Naive thymus-derived CD8-positive, alpha-beta T cell (primary cell): ENCODE data around the gene NCKAP5. TPM values are rescaled to one million over a fixed set of nuclear protein-coding genes. Genes with fewer than 3 reads are reported as not detected.

Experiments used
- ATAC-seq, 2 donors: fragments of 150-1000 bp; cut with Tn5 transposase in 1 of 2; sonication (Bioruptor Pico), chemical (Tn5 transposase) in 1 of 2; 1 replicate in 1 of 2; 2 replicates in 1 of 2; pipeline ENCODE4 v1.10.0; 2021; ENCODE audit warnings: mild to moderate bottlenecking in 2 of 2, moderate library complexity in 2 of 2
- POLR2A ChIA-PET: fragments of 350-600 bp; sonication (Branson Sonifier 250); formaldehyde crosslinking; loops from one replicate; lab custom pipeline; 2021; ENCODE audit warnings: antibody characterized with exemption; lab: Charles Lee
- DNase-seq, 10 donors: peaks; one replicate each; pipeline versions ENCODE4 v3.0.0 to v3.0.0-alpha.2; 2020 to 2022
- H3K27ac Mint-ChIP-seq, 10 donors: one replicate each; pipeline ENCODE4 v1.8.0; 2020 to 2022; ENCODE audit warnings: mild to moderate bottlenecking in 10 of 10, mixed read lengths in 10 of 10, moderate library complexity in 4 of 10, inconsistent platforms in 1 of 10
- H3K27me3 Mint-ChIP-seq, 5 donors: one replicate each; pipeline ENCODE4 v1.8.0; 2021 to 2022; ENCODE audit warnings: mixed read lengths in 5 of 5
- H3K36me3 Mint-ChIP-seq, 3 donors: one replicate each; pipeline ENCODE4 v1.8.0; 2020 to 2022; ENCODE audit warnings: mixed read lengths in 3 of 3, mild to moderate bottlenecking in 2 of 3, inconsistent platforms in 1 of 3
- H3K4me1 Mint-ChIP-seq, 4 donors: one replicate each; pipeline ENCODE4 v1.8.0; 2021 to 2022; ENCODE audit warnings: mixed read lengths in 4 of 4
- H3K4me3 Mint-ChIP-seq, 10 donors: one replicate each; pipeline ENCODE4 v1.8.0; 2020 to 2022; ENCODE audit warnings: mild to moderate bottlenecking in 10 of 10, mixed read lengths in 10 of 10, moderate library complexity in 6 of 10, inconsistent platforms in 1 of 10
- H3K9me3 Mint-ChIP-seq, 9 donors: one replicate each; pipeline ENCODE4 v1.8.0; 2020 to 2022; ENCODE audit warnings: mixed read lengths in 9 of 9, mild to moderate bottlenecking in 3 of 9, inconsistent platforms in 1 of 9, moderate library complexity in 1 of 9
- polyA plus RNA-seq, 3 donors: library from polyadenylated mRNA; unstranded; fragments of 300-500 nt; fragmentation: Illumina TruSeq; gene quantifications; one replicate each; pipeline ENCODE4 v1.2.3, GENCODE V29; 2021
- total RNA-seq, 8 experiments: library from RNA in 2 of 8; stranded (reverse) in 2 of 8; gene quantifications; one replicate each; pipeline ENCODE4 v1.2.3 and lab custom pipeline; 2021 to 2026

Gene NCKAP5
- total and polyA plus RNA-seq, 5 experiments from 2014 or later = not detected

DNA sequence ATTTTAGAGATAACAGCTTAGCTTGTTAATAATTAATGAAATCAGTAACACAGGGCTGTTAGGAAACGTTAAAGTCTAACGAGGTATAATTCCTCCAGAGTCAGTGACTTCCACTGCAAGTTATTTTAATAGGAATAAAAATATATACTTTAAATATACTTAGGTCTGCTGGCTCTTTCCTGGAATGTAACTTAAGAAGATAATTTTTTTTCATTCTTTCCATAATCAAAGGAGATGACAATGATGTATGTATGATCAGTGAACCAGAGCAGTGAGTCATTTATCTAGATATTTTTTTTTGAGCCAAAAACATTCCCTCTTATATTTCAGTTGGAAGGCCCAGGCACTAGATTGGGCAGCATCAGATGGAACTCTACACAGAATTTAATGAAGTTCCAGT lies 794.1 kb downstream of the NCKAP5 start:
- H3K27ac Mint-ChIP-seq = no peak overlapping the region
- no peaks in the 10 kb centered on the region for H3K4me1 Mint-ChIP-seq
- no peaks in the 10 kb centered on the region for H3K27me3 Mint-ChIP-seq
- no peak overlapping the region for H3K4me3 Mint-ChIP-seq
- no peak for ATAC-seq
- POLR2A ChIA-PET = no interaction called here
- DNase-seq = no peak
- no peaks in the 10 kb centered on the region for H3K36me3 Mint-ChIP-seq
- H3K9me3 Mint-ChIP-seq = peaks cover 0 to 6% (median 0%) of the 10 kb centered on the region in 9 donors

DNA sequence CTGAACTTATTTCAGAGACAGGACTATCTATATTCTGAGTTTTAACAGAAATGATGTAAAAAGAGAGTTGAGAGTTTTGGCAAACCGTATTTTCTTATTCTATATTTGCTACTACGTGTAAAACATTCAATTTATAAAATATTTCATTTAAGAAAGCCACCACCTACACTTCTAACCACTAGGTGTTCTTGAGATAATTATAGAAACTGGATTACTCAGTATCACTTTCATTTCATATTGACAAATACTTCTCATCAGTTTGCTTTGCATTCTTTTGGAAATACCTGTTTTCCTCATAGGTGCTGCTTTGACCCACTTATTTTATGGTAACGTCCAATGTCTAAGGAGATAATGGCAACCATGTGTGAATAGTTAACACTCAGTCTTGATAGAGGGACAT lies 794.9 kb downstream of the NCKAP5 start:
- H3K9me3 Mint-ChIP-seq = peaks cover 0 to 6% (median 0%) of the 10 kb centered on the region in 9 donors
- DNase-seq (no peak), ATAC-seq (no peak)
- POLR2A ChIA-PET = no interaction called here
- H3K36me3 Mint-ChIP-seq = peaks cover 0 to 1% (median 0%) of the 10 kb centered on the region in 3 donors
- no peaks in the 10 kb centered on the region for H3K27me3 Mint-ChIP-seq
- no peak overlapping the region for H3K27ac Mint-ChIP-seq
- no peak overlapping the region for H3K4me3 Mint-ChIP-seq
- H3K4me1 Mint-ChIP-seq = no peaks in the 10 kb centered on the region

DNA sequence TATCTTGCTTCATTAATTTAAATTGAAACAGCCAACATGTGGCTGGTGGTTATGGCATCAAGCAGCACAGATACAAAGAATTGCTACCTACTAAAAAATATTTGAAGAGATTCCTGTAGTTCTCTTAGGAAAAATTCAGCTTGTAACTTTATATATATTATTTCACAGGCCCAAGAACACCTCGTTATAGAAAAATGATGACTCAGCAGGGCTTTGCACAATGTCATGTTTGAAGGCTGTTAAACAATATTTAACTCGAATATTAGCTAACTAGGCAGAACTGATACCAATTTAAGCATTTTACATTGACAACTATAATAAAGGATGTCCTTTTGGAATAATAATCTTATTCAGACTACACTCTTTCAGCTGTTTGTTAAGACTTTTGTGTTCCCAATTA lies 795.9 kb downstream of the NCKAP5 start:
- H3K36me3 Mint-ChIP-seq = peaks cover 0 to 4% (median 0%) of the 10 kb centered on the region in 3 donors
- no peak overlapping the region for H3K4me3 Mint-ChIP-seq
- no peak overlapping the region for H3K27ac Mint-ChIP-seq
- H3K27me3 Mint-ChIP-seq = no peaks in the 10 kb centered on the region
- ATAC-seq = no peak
- no peaks in the 10 kb centered on the region for H3K4me1 Mint-ChIP-seq
- POLR2A ChIA-PET = no interaction called here
- peaks cover 0 to 8% (median 3%) of the 10 kb centered on the region in 9 donors for H3K9me3 Mint-ChIP-seq
- DNase-seq = no peak

DNA sequence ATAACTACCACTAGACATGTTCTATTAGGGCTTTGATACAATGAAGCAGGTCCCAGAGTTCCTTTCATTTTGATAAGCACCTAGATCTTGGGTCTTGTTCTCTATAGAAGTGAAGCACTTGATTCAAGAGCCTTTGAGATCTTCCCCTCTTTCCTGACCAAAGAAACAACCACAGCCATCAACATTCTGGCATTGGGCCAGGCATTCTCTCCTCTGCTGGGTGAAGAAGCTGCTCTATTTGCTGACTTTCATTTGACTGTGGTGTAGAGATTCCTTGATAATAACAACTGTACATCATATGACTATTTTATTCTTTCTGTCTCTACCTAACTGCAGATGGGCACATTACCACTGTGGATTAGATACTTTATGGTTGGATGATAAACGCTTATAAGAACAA lies 801.7 kb downstream of the NCKAP5 start:
- POLR2A ChIA-PET = no interaction called here
- Mint-ChIP-seq H3K4me3 (no peak overlapping the region), H3K27me3 (peaks cover 0 to 14% (median 2%) of the 10 kb centered on the region in 5 donors), H3K9me3 (peaks cover 0 to 19% (median 6%) of the 10 kb centered on the region in 9 donors), H3K4me1 (no peaks in the 10 kb centered on the region), H3K36me3 (peaks cover 0 to 4% (median 0%) of the 10 kb centered on the region in 3 donors), H3K27ac (no peak overlapping the region)
- ATAC-seq (no peak), DNase-seq (no peak)

DNA sequence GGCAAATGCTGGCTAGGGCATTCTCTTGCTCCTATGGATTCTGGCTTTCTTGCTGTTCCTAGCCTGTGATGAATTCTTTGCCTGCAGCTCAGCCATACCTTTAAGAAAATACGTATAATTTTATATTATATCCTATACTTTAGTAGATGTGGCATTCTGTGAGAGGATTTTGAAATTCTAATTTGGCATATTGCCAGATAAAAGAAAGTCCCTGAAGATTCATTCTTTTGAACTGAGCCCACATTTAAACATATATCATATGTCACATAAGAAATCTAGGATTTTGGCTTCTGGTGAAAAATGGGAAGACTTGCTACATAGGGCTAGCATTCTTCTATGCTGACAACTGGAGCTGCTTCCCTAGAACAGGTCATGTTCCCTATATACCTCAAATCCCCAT lies 806.8 kb downstream of the NCKAP5 start:
- no peaks in the 10 kb centered on the region for H3K4me1 Mint-ChIP-seq
- POLR2A ChIA-PET = no interaction called here
- H3K27me3 Mint-ChIP-seq = peaks cover 0 to 14% (median 2%) of the 10 kb centered on the region in 5 donors
- peaks cover 0 to 16% (median 3%) of the 10 kb centered on the region in 9 donors for H3K9me3 Mint-ChIP-seq
- no peak overlapping the region for H3K4me3 Mint-ChIP-seq
- H3K36me3 Mint-ChIP-seq = peaks cover 0 to 4% (median 0%) of the 10 kb centered on the region in 3 donors
- ATAC-seq = no peak
- H3K27ac Mint-ChIP-seq = no peak overlapping the region
- no peak for DNase-seq

DNA sequence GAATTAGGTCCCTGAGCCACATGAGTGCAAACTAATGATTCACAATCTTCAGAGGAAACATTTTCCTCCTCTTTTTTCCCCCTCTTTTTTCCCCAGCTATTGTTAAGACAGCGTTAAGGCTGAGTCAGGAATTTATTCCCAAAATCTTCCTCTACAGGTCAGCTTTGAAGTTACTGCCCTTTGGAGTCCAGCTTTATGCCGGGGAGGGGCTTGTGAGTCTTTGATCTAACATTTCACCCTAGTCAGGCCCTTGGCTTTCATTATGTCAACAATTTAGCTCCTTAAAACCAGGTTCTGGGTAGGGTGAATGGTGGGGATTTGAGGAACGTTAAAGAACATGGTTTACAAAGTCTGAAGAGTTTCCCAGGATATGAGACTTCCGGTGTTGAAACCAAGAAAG lies 807.3 kb downstream of the NCKAP5 start:
- POLR2A ChIA-PET = no interaction called here

DNA sequence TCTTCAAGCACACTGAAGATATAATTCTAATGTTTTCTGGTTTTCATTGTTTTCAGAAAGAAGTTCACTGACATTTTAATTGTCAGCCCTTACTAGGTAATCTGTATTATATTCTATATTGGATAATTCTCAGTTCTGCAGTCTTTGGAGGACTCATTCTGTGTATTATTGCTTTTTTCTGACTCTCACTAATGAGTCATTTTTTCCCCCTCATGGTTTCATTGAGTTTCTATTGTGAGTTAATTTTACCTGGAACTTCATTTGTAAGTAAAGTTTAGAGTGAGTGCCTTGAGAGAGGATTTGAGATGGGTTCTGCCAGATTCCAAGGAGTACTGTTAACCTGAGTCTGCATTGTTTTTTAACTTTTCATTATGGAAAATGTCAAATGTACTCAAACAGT lies 807.9 kb downstream of the NCKAP5 start:
- ATAC-seq = no peak
- POLR2A ChIA-PET = no interaction called here
- H3K4me1 Mint-ChIP-seq = no peaks in the 10 kb centered on the region
- H3K9me3 Mint-ChIP-seq = peaks cover 0 to 16% (median 3%) of the 10 kb centered on the region in 9 donors
- peaks cover 0 to 14% (median 2%) of the 10 kb centered on the region in 5 donors for H3K27me3 Mint-ChIP-seq
- no peak overlapping the region for H3K27ac Mint-ChIP-seq
- no peak for DNase-seq
- H3K4me3 Mint-ChIP-seq = no peak overlapping the region
- peaks cover 0 to 4% (median 0%) of the 10 kb centered on the region in 3 donors for H3K36me3 Mint-ChIP-seq

More for the DNA sequence above, 807.3 kb downstream of the NCKAP5 start:
- Mint-ChIP-seq H3K4me3 (no peak overlapping the region), H3K4me1 (no peaks in the 10 kb centered on the region), H3K27ac (no peak overlapping the region), H3K27me3 (peaks cover 0 to 14% (median 2%) of the 10 kb centered on the region in 5 donors), H3K36me3 (peaks cover 0 to 4% (median 0%) of the 10 kb centered on the region in 3 donors), H3K9me3 (peaks cover 0 to 16% (median 3%) of the 10 kb centered on the region in 9 donors)
- ATAC-seq (no peak), DNase-seq (no peak)

DNA sequence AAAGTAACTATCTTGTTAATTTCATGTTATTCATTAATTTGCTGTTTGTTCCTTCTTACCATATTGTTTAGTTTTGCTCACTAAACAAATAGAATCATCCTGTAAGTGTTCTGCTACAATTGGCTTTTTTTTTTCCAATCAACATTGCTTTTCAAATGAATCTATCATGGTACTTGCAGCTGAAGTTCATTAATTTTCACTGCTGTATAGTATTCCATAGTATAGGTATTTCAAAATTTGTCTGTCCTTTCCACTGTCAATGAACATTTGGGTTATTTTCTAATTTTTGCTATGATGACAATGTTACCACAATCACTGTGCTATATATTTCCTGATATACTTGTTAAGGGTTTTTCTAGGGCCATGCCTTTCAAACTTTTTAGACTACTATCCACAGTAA lies 809.3 kb downstream of the NCKAP5 start:
- H3K36me3 Mint-ChIP-seq = peaks cover 0 to 4% (median 0%) of the 10 kb centered on the region in 3 donors

DNA sequence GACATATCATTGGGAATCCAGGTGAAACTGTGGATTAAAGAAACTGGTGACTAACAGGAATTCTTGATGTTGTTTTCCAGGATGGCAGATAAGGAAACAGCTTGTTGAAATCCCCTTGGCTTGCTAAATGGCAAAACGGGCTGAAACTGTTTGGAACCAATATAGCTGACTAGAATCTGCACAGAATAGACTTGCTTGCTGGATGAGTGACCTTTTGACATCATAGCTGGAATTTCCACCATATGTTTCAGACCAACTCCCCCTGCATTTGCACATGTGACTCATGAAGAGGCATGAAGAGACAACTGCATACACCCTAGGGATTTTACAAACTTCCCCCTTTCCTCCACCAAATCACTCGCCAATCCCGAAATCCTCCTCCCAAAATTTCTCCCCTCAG lies 810.6 kb downstream of the NCKAP5 start:
- POLR2A ChIA-PET = no interaction called here

More for the DNA sequence above, 809.3 kb downstream of the NCKAP5 start:
- ATAC-seq (no peak), DNase-seq (no peak)
- H3K27me3 Mint-ChIP-seq = peaks cover 0 to 14% (median 2%) of the 10 kb centered on the region in 5 donors
- H3K4me3 Mint-ChIP-seq = no peak overlapping the region
- peaks cover 0 to 16% (median 3%) of the 10 kb centered on the region in 9 donors for H3K9me3 Mint-ChIP-seq
- no peak overlapping the region for H3K27ac Mint-ChIP-seq
- no peaks in the 10 kb centered on the region for H3K4me1 Mint-ChIP-seq
- POLR2A ChIA-PET = no interaction called here

DNA sequence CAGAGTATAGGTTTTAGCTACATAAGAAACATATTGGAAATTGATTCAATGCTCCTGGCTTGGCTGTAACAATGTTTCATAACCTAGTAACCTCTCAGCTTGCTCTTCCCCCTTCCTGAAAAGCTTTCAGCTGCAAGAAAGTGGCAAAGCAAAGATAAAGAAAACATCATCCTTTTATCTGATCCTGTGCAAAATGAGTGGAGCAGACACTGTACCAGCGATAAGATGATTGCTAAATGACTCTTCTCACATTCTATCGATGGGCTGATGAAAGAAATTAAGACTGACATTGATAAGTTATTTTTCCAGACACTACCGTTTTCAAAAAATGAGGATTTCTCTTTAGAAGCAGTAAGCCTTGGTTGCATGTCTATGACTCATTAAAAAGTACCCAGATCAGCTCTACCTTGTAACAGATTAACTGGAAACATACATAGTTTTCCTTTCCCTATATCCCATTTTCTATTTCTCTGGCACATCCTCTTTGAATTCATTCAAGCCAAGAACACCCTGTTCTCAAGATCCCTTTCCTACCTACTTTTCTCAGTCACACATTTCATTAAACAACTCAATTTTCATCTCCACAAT lies 811.2 kb downstream of the NCKAP5 start:
- H3K36me3 Mint-ChIP-seq = peaks cover 0 to 4% (median 0%) of the 10 kb centered on the region in 3 donors
- no peaks in the 10 kb centered on the region for H3K4me1 Mint-ChIP-seq
- no peaks in the 10 kb centered on the region for H3K27me3 Mint-ChIP-seq
- ATAC-seq (no peak), DNase-seq (no peak)
- POLR2A ChIA-PET = no interaction called here
- H3K9me3 Mint-ChIP-seq = peaks cover 0 to 14% (median under 1%) of the 10 kb centered on the region in 9 donors
- no peak overlapping the region for H3K4me3 Mint-ChIP-seq
- H3K27ac Mint-ChIP-seq = no peak overlapping the region

More for the DNA sequence above, 810.6 kb downstream of the NCKAP5 start:
- Mint-ChIP-seq H3K4me3 (no peak overlapping the region), H3K4me1 (no peaks in the 10 kb centered on the region), H3K27ac (no peak overlapping the region), H3K27me3 (peaks cover 0 to 3% (median 0%) of the 10 kb centered on the region in 5 donors), H3K9me3 (peaks cover 0 to 14% (median 2%) of the 10 kb centered on the region in 9 donors), H3K36me3 (peaks cover 0 to 4% (median 0%) of the 10 kb centered on the region in 3 donors)
- no peak for DNase-seq
- no peak for ATAC-seq

DNA sequence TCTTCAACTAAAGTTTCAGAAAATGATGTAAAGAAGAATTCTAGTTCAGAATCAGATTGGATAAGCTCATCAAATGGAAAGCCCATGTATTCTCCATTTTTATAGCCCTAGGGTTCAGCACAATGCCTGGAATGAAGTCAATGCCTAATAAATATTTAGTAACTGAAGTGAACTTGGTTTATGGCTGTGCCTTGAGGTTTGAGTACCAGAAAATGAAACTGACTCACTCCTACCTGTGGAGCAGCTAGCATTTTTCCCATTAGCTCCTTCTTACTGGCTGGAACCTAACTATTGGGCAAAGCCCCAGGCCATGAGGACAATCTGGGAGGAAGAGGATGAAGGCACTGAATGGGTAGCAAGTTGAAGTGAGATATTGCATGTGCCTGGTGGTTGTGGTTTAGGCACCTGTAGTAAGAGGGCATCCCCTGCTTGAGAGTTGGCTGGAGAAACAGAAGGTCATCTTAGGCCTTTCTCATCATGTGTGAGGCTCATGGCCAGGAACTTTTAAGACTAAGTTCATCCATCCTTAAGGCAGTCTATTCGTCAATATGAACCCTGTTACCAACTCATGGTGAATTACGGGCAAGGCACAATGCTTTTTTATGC lies 813.3 kb downstream of the NCKAP5 start:
- H3K4me1 Mint-ChIP-seq = no peaks in the 10 kb centered on the region
- peaks cover 0 to 3% (median 0%) of the 10 kb centered on the region in 5 donors for H3K27me3 Mint-ChIP-seq
- DNase-seq (no peak), ATAC-seq (no peak)
- H3K4me3 Mint-ChIP-seq = no peak overlapping the region
- POLR2A ChIA-PET = no interaction called here
- H3K9me3 Mint-ChIP-seq = peaks cover 0 to 19% (median 2%) of the 10 kb centered on the region in 9 donors
- H3K27ac Mint-ChIP-seq = no peak overlapping the region
- peaks cover 0 to 3% (median 0%) of the 10 kb centered on the region in 3 donors for H3K36me3 Mint-ChIP-seq

DNA sequence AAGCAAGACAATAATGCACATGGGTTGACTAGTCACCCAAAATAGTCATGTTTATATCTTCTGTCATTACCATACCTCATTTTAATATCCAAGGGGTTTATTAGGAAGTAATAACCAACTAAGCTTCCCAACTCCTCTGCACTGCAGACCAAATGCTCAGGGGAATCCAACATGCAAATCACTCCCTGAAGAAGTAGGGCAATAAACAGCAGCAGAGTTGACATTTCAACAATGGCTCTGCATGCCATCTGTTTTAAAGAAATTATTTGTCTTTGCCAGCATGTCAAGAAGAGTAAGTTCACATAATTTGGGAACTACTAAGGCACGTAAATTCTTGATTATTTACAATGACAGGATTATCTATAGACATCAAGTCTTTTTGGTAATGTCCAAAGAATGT lies 813.9 kb downstream of the NCKAP5 start:
- Mint-ChIP-seq H3K9me3 (peaks cover 0 to 19% (median 0%) of the 10 kb centered on the region in 9 donors), H3K4me1 (no peaks in the 10 kb centered on the region), H3K4me3 (no peak overlapping the region), H3K27me3 (peaks cover 0 to 3% (median 0%) of the 10 kb centered on the region in 5 donors), H3K36me3 (no peaks in the 10 kb centered on the region), H3K27ac (no peak overlapping the region)
- POLR2A ChIA-PET = no interaction called here
- ATAC-seq = no peak
- DNase-seq = no peak

DNA sequence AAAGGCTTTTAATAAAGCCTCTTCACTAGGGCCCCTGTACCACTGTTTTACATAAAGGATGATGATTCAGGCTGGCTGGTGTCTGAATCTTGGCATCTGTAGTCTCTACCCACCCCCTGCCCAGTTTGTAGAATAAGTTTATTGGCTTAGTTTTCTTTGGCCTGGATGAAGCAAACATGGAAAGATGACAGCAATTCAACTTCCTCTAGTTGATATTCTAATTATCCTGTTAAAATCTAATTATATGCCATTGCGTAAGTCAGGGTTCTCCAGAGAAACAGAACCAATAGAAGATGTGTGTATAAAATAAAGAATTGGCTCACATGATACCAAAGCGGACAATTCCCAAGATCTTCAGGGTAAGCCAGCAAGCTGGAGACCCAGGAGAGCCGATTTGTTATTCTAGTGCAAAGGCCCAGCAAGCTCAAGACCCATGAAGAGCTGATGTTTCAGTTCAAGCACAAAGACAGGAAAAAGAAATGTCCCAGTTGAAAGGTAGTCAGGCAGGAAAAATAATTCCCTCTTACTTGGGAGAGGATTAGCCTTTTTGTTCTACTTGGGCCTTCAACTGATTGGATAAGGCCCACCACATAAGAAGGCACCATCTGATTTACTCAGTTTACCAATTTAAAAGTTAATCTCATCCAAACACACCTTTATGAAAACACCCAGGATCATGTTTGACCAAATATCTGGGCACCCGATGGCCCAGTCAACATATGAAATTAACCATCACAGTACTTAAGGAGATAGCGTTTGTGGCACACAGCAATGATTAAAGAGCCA lies 815.6 kb downstream of the NCKAP5 start:
- no peak overlapping the region for H3K4me3 Mint-ChIP-seq
- POLR2A ChIA-PET = no interaction called here
- H3K27ac Mint-ChIP-seq = no peak overlapping the region
- ATAC-seq = no peak
- no peaks in the 10 kb centered on the region for H3K4me1 Mint-ChIP-seq
- H3K27me3 Mint-ChIP-seq = peaks cover 0 to 3% (median 0%) of the 10 kb centered on the region in 5 donors
- H3K36me3 Mint-ChIP-seq = no peaks in the 10 kb centered on the region
- no peak for DNase-seq
- H3K9me3 Mint-ChIP-seq = peaks cover 0 to 19% (median 0%) of the 10 kb centered on the region in 9 donors
